HEK293 (cell line): ENCODE measurements around the gene LOXL1.

Experiments used
- BCL11B ChIP-seq: fragments of 450-650 bp; formaldehyde crosslinking; IDR thresholded peaks from 2 replicates; pipeline ENCODE4 v1.5.1; 2016; ENCODE audit warnings: low read depth, missing biosample characterization, missing genetic modification characterization
- CTCF ChIP-seq: fragments of 450-650 bp; formaldehyde crosslinking; IDR thresholded peaks from 2 replicates; pipeline ENCODE4 v1.5.1; 2016; ENCODE audit warnings: missing biosample characterization, missing genetic modification characterization
- GLIS1 ChIP-seq: fragments of 450-650 bp; formaldehyde crosslinking; IDR thresholded peaks from 2 replicates; pipeline ENCODE4 v1.5.1; 2016; ENCODE audit warnings: missing biosample characterization, missing genetic modification characterization
- KLF9 ChIP-seq: fragments of 450-650 bp; formaldehyde crosslinking; IDR thresholded peaks from 2 replicates; pipeline ENCODE4 v1.5.1; 2016; ENCODE audit warnings: missing biosample characterization, missing genetic modification characterization, low read depth
- PATZ1 ChIP-seq: fragments of 450-650 bp; formaldehyde crosslinking; IDR thresholded peaks from 2 replicates; pipeline ENCODE4 v1.5.1; 2016; ENCODE audit warnings: missing biosample characterization, missing genetic modification characterization
- PBX3 ChIP-seq: sonication (generic); formaldehyde crosslinking; IDR thresholded peaks from 2 replicates; pipeline ENCODE4 v1.8.1; 2022; ENCODE audit warnings: mild to moderate bottlenecking, moderate library complexity, missing genetic modification reagents
- PRDM1 ChIP-seq: fragments of 450-650 bp; formaldehyde crosslinking; IDR thresholded peaks from 2 replicates; pipeline ENCODE4; 2016; ENCODE audit warnings: missing biosample characterization, missing genetic modification characterization
- PRDM10 ChIP-seq: fragments of 450-650 bp; formaldehyde crosslinking; IDR thresholded peaks from 2 replicates; pipeline ENCODE4 v1.5.1; 2016; ENCODE audit warnings: missing biosample characterization, missing genetic modification characterization
- YY1 ChIP-seq: fragments of 450-650 bp; formaldehyde crosslinking; IDR thresholded peaks from 2 replicates; pipeline ENCODE4 v1.5.1; 2018; ENCODE audit warnings: missing biosample characterization, missing genetic modification characterization
- ZBTB20 ChIP-seq: fragments of 450-650 bp; formaldehyde crosslinking; IDR thresholded peaks from 2 replicates; pipeline ENCODE4 v1.5.1; 2016; ENCODE audit warnings: missing biosample characterization, missing genetic modification characterization
- ZBTB48 ChIP-seq: fragments of 450-650 bp; formaldehyde crosslinking; IDR thresholded peaks from 2 replicates; pipeline ENCODE4 v1.5.1; 2016; ENCODE audit warnings: missing biosample characterization, missing genetic modification characterization
- ZBTB6 ChIP-seq: fragments of 450-650 bp; formaldehyde crosslinking; IDR thresholded peaks from 2 replicates; pipeline ENCODE4 v1.5.1; 2017; ENCODE audit warnings: missing biosample characterization, missing genetic modification characterization
- ZEB2 ChIP-seq: fragments of 450-650 bp; formaldehyde crosslinking; IDR thresholded peaks from 2 replicates; pipeline ENCODE4 v1.5.1; 2016; ENCODE audit warnings: missing biosample characterization, missing genetic modification characterization
- ZNF10 ChIP-seq: fragments of 450-650 bp; formaldehyde crosslinking; IDR thresholded peaks from 2 replicates; pipeline ENCODE4 v1.5.1; 2017; ENCODE audit warnings: missing biosample characterization, missing genetic modification characterization
- ZNF121 ChIP-seq: fragments of 450-650 bp; formaldehyde crosslinking; IDR thresholded peaks from 2 replicates; pipeline ENCODE4 v1.5.1; 2016; ENCODE audit warnings: missing biosample characterization, missing genetic modification characterization
- ZNF138 ChIP-seq: fragments of 450-650 bp; formaldehyde crosslinking; IDR thresholded peaks from 2 replicates; pipeline ENCODE4 v1.5.1; 2016; ENCODE audit warnings: missing biosample characterization, missing genetic modification characterization, borderline replicate concordance
- ZNF174 ChIP-seq: fragments of 450-650 bp; formaldehyde crosslinking; IDR thresholded peaks from 2 replicates; pipeline ENCODE4 v1.5.0; 2017; ENCODE audit warnings: missing biosample characterization, mild to moderate bottlenecking, missing genetic modification characterization
- ZNF184 ChIP-seq: fragments of 450-650 bp; IDR thresholded peaks from 2 replicates; pipeline ENCODE4 v1.5.1; 2018; ENCODE audit warnings: missing biosample characterization, mild to moderate bottlenecking, missing genetic modification characterization
- ZNF211 ChIP-seq: fragments of 450-650 bp; formaldehyde crosslinking; IDR thresholded peaks from 2 replicates; pipeline ENCODE4 v1.5.1; 2016; ENCODE audit warnings: low read depth, missing biosample characterization, missing genetic modification characterization
- ZNF404 ChIP-seq: fragments of 450-650 bp; formaldehyde crosslinking; IDR thresholded peaks from 2 replicates; pipeline ENCODE4 v1.5.1; 2017; ENCODE audit warnings: missing biosample characterization, missing genetic modification characterization
- ZNF449 ChIP-seq: fragments of 450-650 bp; formaldehyde crosslinking; IDR thresholded peaks from 2 replicates; pipeline ENCODE4 v1.5.1; 2017; ENCODE audit warnings: missing biosample characterization, mild to moderate bottlenecking, missing genetic modification characterization, moderate library complexity
- ZNF529 ChIP-seq: fragments of 450-650 bp; formaldehyde crosslinking; IDR thresholded peaks from 2 replicates; pipeline ENCODE4 v1.5.1; 2017; ENCODE audit warnings: missing genetic modification characterization, missing biosample characterization; ENCODE audit not compliant: insufficient replicate concordance
- ZNF549 ChIP-seq: fragments of 450-650 bp; IDR thresholded peaks from 2 replicates; pipeline ENCODE4 v1.5.1; 2018; ENCODE audit warnings: missing biosample characterization, missing genetic modification characterization, mild to moderate bottlenecking, inconsistent platforms, moderate library complexity
- ZNF600 ChIP-seq: fragments of 450-650 bp; formaldehyde crosslinking; IDR thresholded peaks from 2 replicates; pipeline ENCODE4 v1.5.1; 2016; ENCODE audit warnings: missing biosample characterization, missing genetic modification characterization
- ZNF677 ChIP-seq: fragments of 450-650 bp; IDR thresholded peaks from 2 replicates; pipeline ENCODE4 v1.5.0; 2018; ENCODE audit warnings: missing biosample characterization, mild to moderate bottlenecking, missing genetic modification characterization, moderate library complexity
- ZNF76 ChIP-seq: fragments of 450-650 bp; formaldehyde crosslinking; IDR thresholded peaks from 2 replicates; pipeline ENCODE4; 2016; ENCODE audit warnings: low read depth, missing biosample characterization, missing genetic modification characterization, borderline replicate concordance
- ZNF777 ChIP-seq: fragments of 450-650 bp; formaldehyde crosslinking; IDR thresholded peaks from 2 replicates; pipeline ENCODE4 v1.5.1; 2017; ENCODE audit warnings: missing biosample characterization, missing genetic modification characterization, borderline replicate concordance
- ZNF843 ChIP-seq: fragments of 450-650 bp; formaldehyde crosslinking; IDR thresholded peaks from 2 replicates; pipeline ENCODE4 v1.5.1; 2016; ENCODE audit warnings: missing biosample characterization, missing genetic modification characterization

LOXL1 gene

GRCh38 chr15:73927476-73928240 is 1.4 kb downstream of the LOXL1 start (continued):
- TF ChIP-seq PATZ1 (tag by site-specific recombination) = peak; percentile 82
- TF ChIP-seq ZNF404 = no peak
- TF ChIP-seq YY1 (tag by site-specific recombination) = peak; percentile 58; the same call in 1 of the 2 replicates
- peak; percentile 47; the same call in 1 of the 2 replicates for TF ChIP-seq ZNF777
- TF ChIP-seq ZNF843 (tag by site-specific recombination) = no peak; the same call in 1 of the 2 replicates
- peak; percentile 9; the same call in 1 of the 2 replicates for TF ChIP-seq ZNF76 (tag by site-specific recombination)
- peak; percentile 95 for TF ChIP-seq CTCF (tag by site-specific recombination)
- no peak for TF ChIP-seq ZNF211
- TF ChIP-seq ZNF10 (tag by site-specific recombination) = 0 out of 2 replicates have a peak, but pooled peaks have one; percentile 3
- peak; percentile 73 for TF ChIP-seq KLF9 (tag by site-specific recombination)
- TF ChIP-seq ZNF449 (tag by site-specific recombination) = peak; percentile 78
- TF ChIP-seq PBX3 (CRISPR knock-in tag) = peak; percentile 65; the same call in 1 of the 2 replicates
- TF ChIP-seq ZNF600 (tag by site-specific recombination) = 0 out of 2 replicates have a peak, but pooled peaks have one; percentile 52
- TF ChIP-seq ZNF549 = no peak
- no peak for TF ChIP-seq ZNF138 (tag by site-specific recombination)
- peak; percentile 87 for TF ChIP-seq GLIS1 (tag by site-specific recombination)
- TF ChIP-seq ZNF529 (tag by site-specific recombination) = no peak
- TF ChIP-seq ZNF174 (tag by site-specific recombination) = 0 out of 2 replicates have a peak, but pooled peaks have one; percentile 82
- TF ChIP-seq ZNF184 (tag by site-specific recombination) = no peak
- TF ChIP-seq PRDM10 = peak; percentile 84
- TF ChIP-seq ZBTB6 = peak; percentile 76
- no peak for TF ChIP-seq PRDM1
- peak; percentile 17; the same call in 1 of the 2 replicates for TF ChIP-seq BCL11B
- 0 out of 2 replicates have a peak, but pooled peaks have one; percentile 9 for TF ChIP-seq ZNF677
- TF ChIP-seq ZEB2 (tag by site-specific recombination) = peak; percentile 64; the same call in 1 of the 2 replicates
- TF ChIP-seq ZNF121 = peak; percentile 78
- no peak for TF ChIP-seq ZBTB48 (tag by site-specific recombination)
- TF ChIP-seq ZBTB20 (tag by site-specific recombination) = peak; percentile 23; the same call in 1 of the 2 replicates
